Osteocyte (in vitro differentiated cells): ENCODE measurements around the gene NR5A1. TPM values are rescaled to one million over a fixed set of nuclear protein-coding genes. Genes with fewer than 3 reads are reported as not detected.

ENCODE experiments used
- DNase-seq: peaks from one replicate; pipeline ENCODE4 v3.0.0; 2021; ENCODE audit warnings: mixed read lengths; ENCODE audit not compliant: unreplicated experiment; ENCODE audit errors: extremely low spot score
- H3K27ac Mint-ChIP-seq: one replicate; pipeline ENCODE4 v1.8.0; 2021; ENCODE audit warnings: mild to moderate bottlenecking, mixed read lengths; ENCODE audit not compliant: unreplicated experiment
- H3K27me3 Mint-ChIP-seq: one replicate; pipeline ENCODE4 v1.8.0; 2021; ENCODE audit warnings: mixed read lengths; ENCODE audit not compliant: unreplicated experiment
- H3K36me3 Mint-ChIP-seq: one replicate; pipeline ENCODE4 v1.8.0; 2021; ENCODE audit warnings: mixed read lengths; ENCODE audit not compliant: unreplicated experiment
- H3K4me1 Mint-ChIP-seq: one replicate; pipeline ENCODE4 v1.8.0; 2021; ENCODE audit warnings: mixed read lengths; ENCODE audit not compliant: unreplicated experiment
- H3K4me3 Mint-ChIP-seq: one replicate; pipeline ENCODE4 v1.8.0; 2021; ENCODE audit warnings: mild to moderate bottlenecking, moderate library complexity, mixed read lengths; ENCODE audit not compliant: unreplicated experiment
- H3K9me3 Mint-ChIP-seq: one replicate; pipeline ENCODE4 v1.8.0; 2021; ENCODE audit warnings: mixed read lengths; ENCODE audit not compliant: unreplicated experiment
- total RNA-seq: library from RNA; stranded (reverse); gene quantifications from 2 replicates; pipeline ENCODE4 v1.2.1, GENCODE V29; 2021
- TF ChIP-seq, protein P1 (sequence below): fragments of 200-600 bp; sonication (generic); IDR thresholded peaks from 2 replicates; pipeline ENCODE4 v1.5.0; 2021; ENCODE audit warnings: antibody characterized with exemption, mild to moderate bottlenecking, moderate library complexity

Gene NR5A1
- total RNA-seq, 1 donor from 2014 or later = not detected

DNA sequence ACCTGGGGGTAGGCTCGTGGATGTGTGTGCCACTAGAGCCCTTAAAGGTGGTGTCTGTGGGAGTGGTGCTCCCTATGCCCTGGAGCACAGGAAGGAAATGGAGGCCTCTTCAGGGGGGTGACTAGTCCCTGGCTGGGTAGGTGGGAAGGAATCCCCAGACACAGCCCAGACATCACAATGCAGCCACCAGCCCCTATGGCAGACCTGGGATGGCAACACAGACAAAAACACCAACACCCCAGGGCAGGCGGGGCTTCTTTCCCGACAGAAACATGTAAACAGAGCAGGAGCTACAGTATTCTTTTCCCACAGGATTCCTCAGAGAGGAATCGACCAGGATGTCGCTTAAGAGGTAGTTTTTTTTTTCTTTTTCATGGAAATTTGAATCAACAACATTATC is 10.4 kb upstream of the NR5A1 start:
- no peaks in the 10 kb centered on the region for H3K36me3 Mint-ChIP-seq
- no peaks in the 10 kb centered on the region for H3K4me1 Mint-ChIP-seq
- no peak for DNase-seq
- no peak overlapping the region for H3K4me3 Mint-ChIP-seq
- H3K27me3 Mint-ChIP-seq = peaks cover 14% of the 10 kb centered on the region
- no peak overlapping the region for H3K27ac Mint-ChIP-seq
- no peaks in the 10 kb centered on the region for H3K9me3 Mint-ChIP-seq
- TF ChIP-seq, protein P1, sequence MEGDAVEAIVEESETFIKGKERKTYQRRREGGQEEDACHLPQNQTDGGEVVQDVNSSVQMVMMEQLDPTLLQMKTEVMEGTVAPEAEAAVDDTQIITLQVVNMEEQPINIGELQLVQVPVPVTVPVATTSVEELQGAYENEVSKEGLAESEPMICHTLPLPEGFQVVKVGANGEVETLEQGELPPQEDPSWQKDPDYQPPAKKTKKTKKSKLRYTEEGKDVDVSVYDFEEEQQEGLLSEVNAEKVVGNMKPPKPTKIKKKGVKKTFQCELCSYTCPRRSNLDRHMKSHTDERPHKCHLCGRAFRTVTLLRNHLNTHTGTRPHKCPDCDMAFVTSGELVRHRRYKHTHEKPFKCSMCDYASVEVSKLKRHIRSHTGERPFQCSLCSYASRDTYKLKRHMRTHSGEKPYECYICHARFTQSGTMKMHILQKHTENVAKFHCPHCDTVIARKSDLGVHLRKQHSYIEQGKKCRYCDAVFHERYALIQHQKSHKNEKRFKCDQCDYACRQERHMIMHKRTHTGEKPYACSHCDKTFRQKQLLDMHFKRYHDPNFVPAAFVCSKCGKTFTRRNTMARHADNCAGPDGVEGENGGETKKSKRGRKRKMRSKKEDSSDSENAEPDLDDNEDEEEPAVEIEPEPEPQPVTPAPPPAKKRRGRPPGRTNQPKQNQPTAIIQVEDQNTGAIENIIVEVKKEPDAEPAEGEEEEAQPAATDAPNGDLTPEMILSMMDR = no peak

DNA sequence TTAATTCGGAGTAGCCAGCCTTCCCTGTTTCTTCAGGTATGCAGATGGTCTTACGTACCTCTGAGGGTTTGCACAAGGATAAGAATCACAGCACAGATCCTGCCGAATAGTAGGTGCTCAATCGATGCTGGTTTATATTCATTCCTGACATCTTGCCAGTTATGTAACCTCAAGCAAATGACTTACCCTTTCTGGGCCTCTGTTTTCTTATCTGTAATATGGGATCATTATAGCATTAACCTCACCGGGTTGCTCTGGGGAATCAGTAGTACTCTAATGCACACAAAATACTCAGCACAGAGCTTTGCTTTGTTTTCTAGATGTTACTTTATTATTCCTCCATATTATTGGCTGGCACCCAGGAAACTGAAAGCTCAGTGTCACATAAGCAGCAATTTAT is 7.7 kb upstream of the NR5A1 start:
- H3K4me3 Mint-ChIP-seq = no peak overlapping the region
- no peak overlapping the region for H3K27ac Mint-ChIP-seq
- H3K27me3 Mint-ChIP-seq = peaks cover 7% of the 10 kb centered on the region
- no peak for DNase-seq
- no peaks in the 10 kb centered on the region for H3K9me3 Mint-ChIP-seq
- TF ChIP-seq, protein P1 = no peak
- no peaks in the 10 kb centered on the region for H3K4me1 Mint-ChIP-seq
- H3K36me3 Mint-ChIP-seq = no peaks in the 10 kb centered on the region

DNA sequence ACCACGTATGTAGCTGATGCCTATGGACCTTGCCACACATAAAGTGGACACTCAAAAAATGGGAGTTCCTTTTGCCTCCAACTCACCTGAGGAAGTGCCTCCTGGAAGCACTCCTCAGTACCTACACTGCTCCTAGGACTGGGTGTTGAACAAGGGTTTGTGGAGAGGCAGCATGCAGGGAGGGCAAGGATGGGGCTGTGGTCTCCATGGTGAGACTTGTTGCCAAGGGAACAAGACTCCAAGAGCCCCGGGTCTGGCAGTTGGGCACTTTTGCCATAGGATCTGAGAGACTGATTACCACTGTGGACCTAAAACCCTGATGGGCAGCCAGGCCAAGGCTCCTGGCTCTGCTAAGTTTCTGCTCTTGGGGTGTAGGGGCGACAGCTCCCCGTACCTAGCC is 6.9 kb upstream of the NR5A1 start:
- Mint-ChIP-seq H3K9me3 (no peaks in the 10 kb centered on the region), H3K4me3 (no peak overlapping the region), H3K27me3 (peaks cover 7% of the 10 kb centered on the region), H3K27ac (no peak overlapping the region), H3K4me1 (no peaks in the 10 kb centered on the region), H3K36me3 (no peaks in the 10 kb centered on the region)
- DNase-seq = no peak
- TF ChIP-seq, protein P1 = no peak

DNA sequence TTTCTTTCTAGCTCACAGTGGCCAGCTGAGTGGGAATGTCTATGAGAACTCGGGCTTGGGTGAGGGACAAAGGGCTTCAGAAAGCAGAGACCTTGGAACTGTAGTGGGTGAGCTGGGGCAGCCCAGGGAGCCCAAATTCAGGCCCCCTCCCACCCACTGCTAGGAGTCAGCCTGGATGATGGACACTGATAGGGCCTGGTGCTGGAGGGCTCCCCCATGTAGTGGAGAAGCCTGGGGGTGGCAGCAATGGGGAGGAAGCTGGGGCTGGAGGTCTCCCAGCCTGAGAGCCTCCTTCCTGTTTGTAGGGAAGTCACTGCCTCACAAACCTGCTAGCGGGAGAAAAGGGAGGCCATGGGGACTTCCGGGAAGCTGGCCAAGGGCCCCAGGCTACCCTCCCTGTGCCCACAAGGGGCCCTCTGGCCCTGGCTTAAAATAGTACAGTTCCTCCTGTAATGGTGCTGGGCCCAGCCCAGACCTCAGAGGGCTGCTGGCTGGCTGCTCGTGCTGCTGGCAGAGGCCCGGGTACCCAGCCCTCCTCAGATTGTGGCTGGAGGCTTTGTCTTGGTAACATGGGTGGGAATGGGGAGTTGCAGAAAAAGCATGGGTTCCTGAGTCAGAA is 6.3 kb upstream of the NR5A1 start:
- no peak overlapping the region for H3K4me3 Mint-ChIP-seq
- no peaks in the 10 kb centered on the region for H3K36me3 Mint-ChIP-seq
- TF ChIP-seq, protein P1 = no peak
- H3K4me1 Mint-ChIP-seq = no peaks in the 10 kb centered on the region
- no peak overlapping the region for H3K27ac Mint-ChIP-seq
- peaks cover 7% of the 10 kb centered on the region for H3K27me3 Mint-ChIP-seq
- H3K9me3 Mint-ChIP-seq = no peaks in the 10 kb centered on the region
- DNase-seq = no peak

DNA sequence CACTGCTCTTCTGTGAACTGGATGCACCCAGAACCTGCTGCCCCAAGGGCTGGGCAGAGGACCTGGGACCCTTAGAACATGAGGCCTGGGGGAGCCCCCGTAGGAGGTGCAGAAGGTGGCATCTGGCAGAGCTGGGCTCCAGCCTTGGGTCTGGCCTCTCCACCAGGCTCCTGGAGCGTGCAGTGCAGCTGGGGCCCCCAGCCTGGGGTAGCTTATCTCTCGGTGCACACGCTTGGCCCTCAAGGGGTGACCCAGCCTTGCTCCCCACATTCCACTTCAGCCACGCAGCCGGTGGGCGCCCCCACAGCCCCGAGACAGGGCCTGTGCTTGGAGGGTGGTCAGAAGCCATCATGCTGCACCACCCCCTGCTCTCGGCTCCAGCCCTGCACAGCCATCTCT is 5.6 kb upstream of the NR5A1 start:
- H3K4me1 Mint-ChIP-seq = no peaks in the 10 kb centered on the region
- no peaks in the 10 kb centered on the region for H3K9me3 Mint-ChIP-seq
- no peak overlapping the region for H3K4me3 Mint-ChIP-seq
- no peak overlapping the region for H3K27ac Mint-ChIP-seq
- peaks cover 5% of the 10 kb centered on the region for H3K27me3 Mint-ChIP-seq
- H3K36me3 Mint-ChIP-seq = no peaks in the 10 kb centered on the region
- TF ChIP-seq, protein P1 = no peak
- no peak for DNase-seq
